ENCODE data around the gene TBC1D10A. TPM values are rescaled to one million over a fixed set of nuclear protein-coding genes. Genes with fewer than 3 reads are reported as not detected.

Gene TBC1D10A
- total RNA-seq, 1 experiment from 2014 or later: 8.4 TPM

DNA sequence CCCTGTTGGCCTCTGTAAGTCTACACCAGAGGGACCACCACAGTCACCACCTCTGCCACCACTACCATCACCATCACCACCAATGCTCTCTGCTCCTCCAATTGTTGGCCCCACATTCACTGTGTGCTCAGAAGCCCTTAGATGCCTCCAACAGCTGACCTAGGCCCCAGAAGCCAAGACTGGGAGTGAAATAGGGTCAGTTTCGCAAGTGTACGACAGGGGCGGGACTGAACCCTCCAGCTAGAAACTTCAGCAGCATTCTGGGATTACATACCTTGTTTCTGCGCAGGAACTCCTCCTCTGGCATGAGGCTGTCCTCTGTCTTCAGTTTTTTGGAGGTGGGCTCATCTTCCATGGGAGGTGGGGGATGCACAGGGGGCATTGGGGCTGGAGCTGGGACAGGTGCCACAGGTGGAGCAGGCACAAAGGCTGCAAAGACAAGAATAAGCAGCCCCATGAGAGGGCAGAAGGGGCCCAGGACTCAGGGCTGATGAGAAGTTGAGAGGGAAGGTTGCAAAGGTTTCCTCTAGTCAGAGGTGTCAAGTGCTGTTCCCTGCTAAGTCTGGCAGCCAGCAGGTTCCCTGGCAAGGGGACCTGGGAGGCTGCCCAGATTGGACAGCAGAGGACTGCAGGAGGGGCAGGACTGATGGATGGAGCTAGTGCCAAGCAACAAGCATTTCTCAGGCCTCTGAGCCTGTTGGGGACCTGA lies 10.2 kb upstream of the TBC1D10A start:
- POLR2A ChIA-PET (ENCODE audit: low non-redundant PET): no interaction called here
- H3K36me3 ChIP-seq (ENCODE audit: insufficient read depth, low read length, poor library complexity, severe bottlenecking): peaks cover 94% of the 10 kb centered on the region
- CTCF ChIA-PET: no interaction called here

DNA sequence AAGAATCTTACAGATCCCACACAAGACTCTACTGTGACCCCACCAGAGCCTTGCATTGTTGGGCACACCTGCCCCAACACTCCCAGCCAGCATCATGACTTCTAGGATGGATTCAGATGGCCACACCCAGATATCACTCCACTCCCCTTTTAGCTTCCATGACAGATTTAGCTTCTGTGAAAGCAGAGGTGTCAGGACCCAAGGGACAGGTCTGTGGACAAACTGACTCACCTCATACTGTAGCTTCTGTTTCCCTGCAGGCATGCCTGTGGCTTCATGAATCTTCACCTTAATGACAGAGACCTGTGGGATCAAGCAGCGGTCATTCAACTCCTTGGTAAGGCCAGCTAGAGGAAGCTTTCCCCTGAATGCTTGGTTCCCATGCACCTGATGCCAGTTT lies 8.5 kb upstream of the TBC1D10A start:
- peaks cover 84% of the 10 kb centered on the region for H3K36me3 ChIP-seq (ENCODE audit: insufficient read depth, low read length, poor library complexity, severe bottlenecking)
- TF ChIP-seq, protein P1, sequence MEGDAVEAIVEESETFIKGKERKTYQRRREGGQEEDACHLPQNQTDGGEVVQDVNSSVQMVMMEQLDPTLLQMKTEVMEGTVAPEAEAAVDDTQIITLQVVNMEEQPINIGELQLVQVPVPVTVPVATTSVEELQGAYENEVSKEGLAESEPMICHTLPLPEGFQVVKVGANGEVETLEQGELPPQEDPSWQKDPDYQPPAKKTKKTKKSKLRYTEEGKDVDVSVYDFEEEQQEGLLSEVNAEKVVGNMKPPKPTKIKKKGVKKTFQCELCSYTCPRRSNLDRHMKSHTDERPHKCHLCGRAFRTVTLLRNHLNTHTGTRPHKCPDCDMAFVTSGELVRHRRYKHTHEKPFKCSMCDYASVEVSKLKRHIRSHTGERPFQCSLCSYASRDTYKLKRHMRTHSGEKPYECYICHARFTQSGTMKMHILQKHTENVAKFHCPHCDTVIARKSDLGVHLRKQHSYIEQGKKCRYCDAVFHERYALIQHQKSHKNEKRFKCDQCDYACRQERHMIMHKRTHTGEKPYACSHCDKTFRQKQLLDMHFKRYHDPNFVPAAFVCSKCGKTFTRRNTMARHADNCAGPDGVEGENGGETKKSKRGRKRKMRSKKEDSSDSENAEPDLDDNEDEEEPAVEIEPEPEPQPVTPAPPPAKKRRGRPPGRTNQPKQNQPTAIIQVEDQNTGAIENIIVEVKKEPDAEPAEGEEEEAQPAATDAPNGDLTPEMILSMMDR (conservative IDR thresholded peaks at IDR 0.05; ENCODE audit: low read depth, low read length): no peak
- TF ChIP-seq EZH2 (IDR thresholded peaks at IDR 0.05; ENCODE audit: borderline replicate concordance, low read depth, low read length, poor library complexity, severe bottlenecking): no peak
- H3K27me3 ChIP-seq (replicated peaks; ENCODE audit: insufficient read depth, low read depth, low read length, poor library complexity): no peaks in the 10 kb centered on the region
- intact Hi-C loops (cut with micrococcal nuclease; ENCODE audit: unreplicated experiment): no loop called here
- BruUV-seq (replicated peaks): no TSS peak
- no peak overlapping the region for H3K27ac ChIP-seq (ENCODE audit: low read depth, low read length, poor library complexity, severe bottlenecking)
- no peaks in the 10 kb centered on the region for H3K9me3 ChIP-seq (ENCODE audit: low read depth, low read length, poor library complexity, severe bottlenecking)
- CTCF ChIA-PET: no interaction called here
- POLR2A ChIA-PET (ENCODE audit: low non-redundant PET): no interaction called here
- DNase-seq (ENCODE audit: low spot score): no peak
- H3K4me1 ChIP-seq (ENCODE audit: insufficient read depth, low read length, poor library complexity, severe bottlenecking): no peaks in the 10 kb centered on the region
- no peak overlapping the region for H3K4me3 ChIP-seq (ENCODE audit: low read depth, low read length, poor library complexity, severe bottlenecking)

More for the DNA sequence above, 10.2 kb upstream of the TBC1D10A start:
- TF ChIP-seq, protein P1 (conservative IDR thresholded peaks at IDR 0.05; ENCODE audit: low read depth, low read length): no peak
- TF ChIP-seq EZH2 (IDR thresholded peaks at IDR 0.05; ENCODE audit: borderline replicate concordance, low read depth, low read length, poor library complexity, severe bottlenecking): no peak
- DNase-seq (ENCODE audit: low spot score): no peak
- no TSS peak for BruUV-seq (replicated peaks)
- no peaks in the 10 kb centered on the region for H3K27me3 ChIP-seq (replicated peaks; ENCODE audit: insufficient read depth, low read depth, low read length, poor library complexity)
- no peaks in the 10 kb centered on the region for H3K4me1 ChIP-seq (ENCODE audit: insufficient read depth, low read length, poor library complexity, severe bottlenecking)
- H3K4me3 ChIP-seq (ENCODE audit: low read depth, low read length, poor library complexity, severe bottlenecking): no peak overlapping the region
- H3K9me3 ChIP-seq (ENCODE audit: low read depth, low read length, poor library complexity, severe bottlenecking): no peaks in the 10 kb centered on the region
- no peak overlapping the region for H3K27ac ChIP-seq (ENCODE audit: low read depth, low read length, poor library complexity, severe bottlenecking)
- intact Hi-C loops (cut with micrococcal nuclease; ENCODE audit: unreplicated experiment): no loop called here

DNA sequence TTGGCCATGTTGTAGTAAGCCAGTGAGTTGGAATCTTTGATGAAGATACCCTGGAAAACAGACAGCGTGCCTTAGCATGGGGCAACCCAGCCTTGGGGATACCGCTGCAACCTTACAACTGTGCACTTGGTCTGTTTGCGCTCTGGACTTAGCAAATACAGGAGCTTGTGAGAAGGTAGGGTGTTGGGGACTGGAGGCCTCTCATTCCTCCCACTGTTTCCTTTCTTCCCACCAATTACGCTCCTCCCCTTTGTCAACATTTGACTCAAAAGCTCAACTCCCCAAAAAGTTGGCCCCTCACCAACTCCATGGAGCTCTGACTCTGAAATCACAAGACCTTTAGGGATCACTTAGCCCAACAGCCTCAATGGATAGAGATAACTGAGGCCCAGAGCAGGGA lies 7.9 kb upstream of the TBC1D10A start:
- no peaks in the 10 kb centered on the region for H3K4me1 ChIP-seq (ENCODE audit: insufficient read depth, low read length, poor library complexity, severe bottlenecking)
- ChIA-PET CTCF (no interaction called here), POLR2A (ENCODE audit: low non-redundant PET) (no interaction called here)
- TF ChIP-seq, protein P1 (conservative IDR thresholded peaks at IDR 0.05; ENCODE audit: low read depth, low read length): no peak
- H3K4me3 ChIP-seq (ENCODE audit: low read depth, low read length, poor library complexity, severe bottlenecking): no peak overlapping the region
- H3K27me3 ChIP-seq (replicated peaks; ENCODE audit: insufficient read depth, low read depth, low read length, poor library complexity): no peaks in the 10 kb centered on the region
- intact Hi-C loops (cut with micrococcal nuclease; ENCODE audit: unreplicated experiment): no loop called here
- H3K9me3 ChIP-seq (ENCODE audit: low read depth, low read length, poor library complexity, severe bottlenecking): no peaks in the 10 kb centered on the region
- H3K36me3 ChIP-seq (ENCODE audit: insufficient read depth, low read length, poor library complexity, severe bottlenecking): peaks cover 78% of the 10 kb centered on the region
- DNase-seq (ENCODE audit: low spot score): no peak
- BruUV-seq (replicated peaks): no TSS peak
- H3K27ac ChIP-seq (ENCODE audit: low read depth, low read length, poor library complexity, severe bottlenecking): no peak overlapping the region
